CD4-positive, CD25-positive, alpha-beta regulatory T cell (primary cell): ENCODE measurements around the gene MAPKAPK2. TPM values are rescaled to one million over a fixed set of nuclear protein-coding genes. Genes with fewer than 3 reads are reported as not detected.

ENCODE experiments used
- ATAC-seq, 2 donors: fragments of 150-1000 bp; cut with Tn5 transposase; one replicate each; pipeline ENCODE4 v1.10.0; 2021; ENCODE audit warnings: low read depth in 2 of 2, moderate number of reproducible peaks in 2 of 2, moderate library complexity in 1 of 2
- DNase-seq, 3 donors: peaks; one replicate each; pipeline versions ENCODE4 v3.0.0 to v3.0.0-alpha.2; 2012 to 2022; ENCODE audit warnings: mixed read lengths in 1 of 3
- H3K27ac ChIP-seq: one replicate; pipeline ENCODE4 v1.7.0; 2013; ENCODE audit warnings: mild to moderate bottlenecking, low read length; ENCODE audit not compliant: insufficient read depth, poor library complexity, severe bottlenecking
- H3K27me3 ChIP-seq: one replicate; pipeline ENCODE4 v1.7.0; 2013; ENCODE audit warnings: low read length; ENCODE audit not compliant: control insufficient read depth, insufficient read depth
- H3K36me3 ChIP-seq: one replicate; pipeline ENCODE4 v1.7.0; 2013; ENCODE audit warnings: mild to moderate bottlenecking, low read length, moderate library complexity; ENCODE audit not compliant: control insufficient read depth, insufficient read depth
- H3K4me1 ChIP-seq: 2 replicates; pipeline ENCODE4 v1.7.0; 2013; ENCODE audit warnings: mild to moderate bottlenecking, low read length; ENCODE audit not compliant: insufficient read depth, control insufficient read depth, poor library complexity, severe bottlenecking
- H3K4me3 ChIP-seq: one replicate; pipeline ENCODE4 v1.7.0; 2013; ENCODE audit warnings: low read depth, mild to moderate bottlenecking, low read length, moderate library complexity
- H3K9me3 ChIP-seq, 2 experiments: 1 replicate in 1 of 2; 2 replicates in 1 of 2; pipeline ENCODE4 v1.7.0; 2013; ENCODE audit warnings: low read length in 2 of 2, mild to moderate bottlenecking in 1 of 2, moderate library complexity in 1 of 2; ENCODE audit not compliant: control insufficient read depth in 2 of 2
- H3K27ac Mint-ChIP-seq, 3 donors: one replicate each; pipeline ENCODE4 v1.8.0; 2020 to 2022; ENCODE audit warnings: mild to moderate bottlenecking in 3 of 3, mixed read lengths in 3 of 3, moderate library complexity in 2 of 3
- H3K27me3 Mint-ChIP-seq: one replicate; pipeline ENCODE4 v1.8.0; 2022; ENCODE audit warnings: mild to moderate bottlenecking, mixed read lengths
- H3K36me3 Mint-ChIP-seq: one replicate; pipeline ENCODE4 v1.8.0; 2020; ENCODE audit warnings: mixed read lengths
- H3K4me1 Mint-ChIP-seq, 4 donors: one replicate each; pipeline ENCODE4 v1.8.0; 2020 to 2022; ENCODE audit warnings: mixed read lengths in 4 of 4, mild to moderate bottlenecking in 1 of 4
- H3K4me3 Mint-ChIP-seq, 4 donors: one replicate each; pipeline ENCODE4 v1.8.0; 2020 to 2022; ENCODE audit warnings: mild to moderate bottlenecking in 4 of 4, mixed read lengths in 4 of 4, moderate library complexity in 3 of 4
- H3K9me3 Mint-ChIP-seq, 7 donors: one replicate each; pipeline ENCODE4 v1.8.0; 2020 to 2022; ENCODE audit warnings: mixed read lengths in 7 of 7, mild to moderate bottlenecking in 3 of 7, moderate library complexity in 2 of 7
- polyA plus RNA-seq, 4 donors: library from polyadenylated mRNA; unstranded; fragments of 300-500 nt; fragmentation: Illumina TruSeq; gene quantifications; one replicate each; pipeline ENCODE4 v1.2.3, GENCODE V29; 2021
- total RNA-seq: library from RNA; stranded (reverse); gene quantifications from one replicate; pipeline ENCODE4 v1.2.3, GENCODE V29; 2022

Gene MAPKAPK2
- total and polyA plus RNA-seq, 5 donors from 2014 or later, result 2.4 to 167 (median 3.2) TPM

- H3K36me3 Mint-ChIP-seq, result no peaks in the 10 kb centered on the region
- Histone ChIP-seq H3K27ac (peak overlapping the region; percentile 83), H3K9me3 (no peaks in the 10 kb centered on the region), H3K4me1 (peaks cover 35% of the 10 kb centered on the region), H3K36me3 (peaks cover 2% of the 10 kb centered on the region), H3K27me3 (no peaks in the 10 kb centered on the region), H3K4me3 (peak overlapping the region; percentile 92)
- H3K9me3 Mint-ChIP-seq, result peaks cover 0 to 2% (median 0%) of the 10 kb centered on the region in 7 donors
- H3K27ac Mint-ChIP-seq, result peak overlapping the region; percentile 98 to 99 (median 99)
- peaks cover 5% of the 10 kb centered on the region for H3K27me3 Mint-ChIP-seq
- ATAC-seq (peak; percentile 11 to 13), DNase-seq (peak in 2 of 3 donors; percentile 42 to 65)
- H3K4me1 Mint-ChIP-seq, result peaks cover 17 to 52% (median 37%) of the 10 kb centered on the region in 4 donors
- peak overlapping the region; percentile 97 to 100 (median 100) for H3K4me3 Mint-ChIP-seq
Measured at GRCh38 chr1:206685769-206686477, 1.2 kb downstream of the MAPKAPK2 start.

GRCh38 chr1:206686478-206687249 is 2.0 kb downstream of the MAPKAPK2 start:
- Mint-ChIP-seq H3K27ac (peak overlapping the region; percentile 98 to 99 (median 99)), H3K4me3 (peak overlapping the region; percentile 97 to 100 (median 100)), H3K9me3 (peaks cover 0 to 2% (median 0%) of the 10 kb centered on the region in 7 donors), H3K27me3 (peaks cover 5% of the 10 kb centered on the region), H3K4me1 (peaks cover 17 to 58% (median 42%) of the 10 kb centered on the region in 4 donors), H3K36me3 (no peaks in the 10 kb centered on the region)
- ATAC-seq (peak in 1 of 2 donors; percentile 15), DNase-seq (peak; percentile 11 to 73 (median 40))
- Histone ChIP-seq H3K27ac (peak overlapping the region; percentile 83), H3K36me3 (peaks cover 2% of the 10 kb centered on the region), H3K4me1 (peaks cover 35% of the 10 kb centered on the region), H3K27me3 (no peaks in the 10 kb centered on the region), H3K9me3 (no peaks in the 10 kb centered on the region), H3K4me3 (peak overlapping the region; percentile 84)

- H3K9me3 Mint-ChIP-seq, result peaks cover 0 to 2% (median 0%) of the 10 kb centered on the region in 7 donors
- peaks cover 17 to 65% (median 49%) of the 10 kb centered on the region in 4 donors for H3K4me1 Mint-ChIP-seq
- Histone ChIP-seq H3K36me3 (peaks cover 2% of the 10 kb centered on the region), H3K27me3 (no peaks in the 10 kb centered on the region), H3K4me3 (peak overlapping the region; percentile 84), H3K9me3 (no peaks in the 10 kb centered on the region), H3K27ac (peak overlapping the region; percentile 83), H3K4me1 (peaks cover 35% of the 10 kb centered on the region)
- no peak for ATAC-seq
- peak overlapping the region; percentile 97 to 100 (median 100) for H3K4me3 Mint-ChIP-seq
- peak overlapping the region in 2 of 3 donors; percentile 99 for H3K27ac Mint-ChIP-seq
- no peak for DNase-seq
- H3K36me3 Mint-ChIP-seq, result no peaks in the 10 kb centered on the region
- peaks cover 5% of the 10 kb centered on the region for H3K27me3 Mint-ChIP-seq
Measured at GRCh38 chr1:206687251-206687914, 2.7 kb downstream of the MAPKAPK2 start.

- peak overlapping the region; percentile 48 to 100 (median 98) for H3K4me3 Mint-ChIP-seq
- Histone ChIP-seq H3K4me1 (peaks cover 35% of the 10 kb centered on the region), H3K27me3 (no peaks in the 10 kb centered on the region), H3K4me3 (peak overlapping the region; percentile 84), H3K36me3 (peaks cover 2% of the 10 kb centered on the region), H3K27ac (no peak overlapping the region), H3K9me3 (no peaks in the 10 kb centered on the region)
- H3K9me3 Mint-ChIP-seq, result peaks cover 0 to 2% (median 0%) of the 10 kb centered on the region in 7 donors
- peaks cover 4% of the 10 kb centered on the region for H3K27me3 Mint-ChIP-seq
- DNase-seq, result no peak
- H3K4me1 Mint-ChIP-seq, result peaks cover 17 to 71% (median 55%) of the 10 kb centered on the region in 4 donors
- H3K27ac Mint-ChIP-seq, result no peak overlapping the region
- H3K36me3 Mint-ChIP-seq, result peaks cover 2% of the 10 kb centered on the region
- no peak for ATAC-seq
Measured at GRCh38 chr1:206687915-206688442, 3.3 kb downstream of the MAPKAPK2 start.

GRCh38 chr1:206690516-206690915 is 5.8 kb downstream of the MAPKAPK2 start:
- Histone ChIP-seq H3K36me3 (peaks cover 16% of the 10 kb centered on the region), H3K9me3 (no peaks in the 10 kb centered on the region), H3K4me3 (no peak overlapping the region), H3K27ac (no peak overlapping the region), H3K27me3 (no peaks in the 10 kb centered on the region), H3K4me1 (peaks cover 27% of the 10 kb centered on the region)
- no peaks in the 10 kb centered on the region for H3K27me3 Mint-ChIP-seq
- H3K9me3 Mint-ChIP-seq, result peaks cover 0 to 2% (median 0%) of the 10 kb centered on the region in 7 donors
- H3K36me3 Mint-ChIP-seq, result peaks cover 15% of the 10 kb centered on the region
- ATAC-seq (no peak), DNase-seq (no peak)
- H3K4me3 Mint-ChIP-seq, result peak overlapping the region in 1 of 4 donors; percentile 47
- H3K4me1 Mint-ChIP-seq, result peaks cover 28 to 86% (median 67%) of the 10 kb centered on the region in 4 donors
- peak overlapping the region in 1 of 3 donors; percentile 80 for H3K27ac Mint-ChIP-seq

- Histone ChIP-seq H3K4me3 (no peak overlapping the region), H3K9me3 (no peaks in the 10 kb centered on the region), H3K36me3 (peaks cover 19% of the 10 kb centered on the region), H3K27ac (no peak overlapping the region), H3K4me1 (peaks cover 18% of the 10 kb centered on the region), H3K27me3 (no peaks in the 10 kb centered on the region)
- DNase-seq, result no peak
- ATAC-seq, result no peak
- H3K27me3 Mint-ChIP-seq, result no peaks in the 10 kb centered on the region
- peaks cover 24% of the 10 kb centered on the region for H3K36me3 Mint-ChIP-seq
- H3K4me3 Mint-ChIP-seq, result peak overlapping the region in 2 of 4 donors; percentile 51 to 83
- H3K9me3 Mint-ChIP-seq, result peaks cover 0 to 2% (median 0%) of the 10 kb centered on the region in 7 donors
- H3K27ac Mint-ChIP-seq, result no peak overlapping the region
- H3K4me1 Mint-ChIP-seq, result peaks cover 34 to 93% (median 73%) of the 10 kb centered on the region in 4 donors
Measured at GRCh38 chr1:206691604-206692003, 6.9 kb downstream of the MAPKAPK2 start.

- DNase-seq, result no peak
- peak overlapping the region in 1 of 3 donors; percentile 70 for H3K27ac Mint-ChIP-seq
- H3K36me3 Mint-ChIP-seq, result peaks cover 36% of the 10 kb centered on the region
- H3K9me3 Mint-ChIP-seq, result peaks cover 0 to 2% (median 0%) of the 10 kb centered on the region in 7 donors
- Histone ChIP-seq H3K27ac (no peak overlapping the region), H3K4me1 (peaks cover 9% of the 10 kb centered on the region), H3K4me3 (no peak overlapping the region), H3K36me3 (peaks cover 30% of the 10 kb centered on the region), H3K9me3 (no peaks in the 10 kb centered on the region), H3K27me3 (no peaks in the 10 kb centered on the region)
- ATAC-seq, result no peak
- H3K4me1 Mint-ChIP-seq, result peaks cover 24 to 93% (median 69%) of the 10 kb centered on the region in 4 donors
- peak overlapping the region in 2 of 4 donors; percentile 36 to 61 for H3K4me3 Mint-ChIP-seq
- no peaks in the 10 kb centered on the region for H3K27me3 Mint-ChIP-seq
Measured at GRCh38 chr1:206693029-206693428, 8.3 kb downstream of the MAPKAPK2 start.
